ENCODE results near the gene ZNF592.

Gene ZNF592

GRCh38 chr15:84778194-84778593, 29.8 kb downstream of the ZNF592 start:
- no peaks in the 10 kb centered on the region for H3K9me3 ChIP-seq (ENCODE audit: low read depth, low read length)
- H3K9ac ChIP-seq (ENCODE audit: insufficient read length): no peak overlapping the region
- H3K4me3 ChIP-seq: no peak overlapping the region
- no peak for DNase-seq (ENCODE audit: low read depth, low spot score)
- TF ChIP-seq POLR2AphosphoS5 (IDR thresholded peaks at IDR 0.05; ENCODE audit: borderline replicate concordance, low read depth, low read length) (no peak), EZH2 (IDR thresholded peaks at IDR 0.05) (no peak), FOXP2 (optimal IDR thresholded peaks at IDR 0.05; ENCODE audit: control extremely low read depth, extremely low read length, insufficient read depth) (no peak)
- H3K27ac ChIP-seq: no peak overlapping the region
- peaks cover 24% of the 10 kb centered on the region for H3K36me3 ChIP-seq (ENCODE audit: insufficient read depth, low read length)

DNA sequence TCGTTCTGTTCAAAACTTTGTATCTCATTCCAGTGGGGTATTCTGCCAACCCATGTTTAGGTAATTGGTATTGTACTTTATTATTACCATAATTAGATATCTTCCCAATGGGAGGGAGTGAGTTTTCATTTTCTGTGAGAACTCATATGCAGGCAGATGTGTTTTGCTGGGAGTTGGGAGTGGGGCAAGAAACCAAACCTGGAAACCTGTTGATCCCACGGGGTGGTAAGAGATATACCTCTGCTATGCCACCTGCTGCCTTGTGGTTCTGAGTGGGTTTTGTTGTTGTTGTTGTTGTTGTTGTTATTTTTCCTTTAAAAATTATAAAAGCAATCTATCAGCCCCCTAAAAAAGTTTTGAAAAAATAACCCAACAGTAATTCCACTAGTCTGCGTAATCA, 32.1 kb downstream of the ZNF592 start:
- Histone ChIP-seq H3K27ac (no peak overlapping the region), H3K9ac (ENCODE audit: insufficient read length) (no peak overlapping the region), H3K4me3 (no peak overlapping the region), H3K9me3 (ENCODE audit: low read depth, low read length) (no peaks in the 10 kb centered on the region), H3K36me3 (ENCODE audit: insufficient read depth, low read length) (peaks cover 40% of the 10 kb centered on the region)
- DNase-seq (ENCODE audit: low read depth, low spot score): no peak
- TF ChIP-seq POLR2AphosphoS5 (IDR thresholded peaks at IDR 0.05; ENCODE audit: borderline replicate concordance, low read depth, low read length): no peak
- no peak for TF ChIP-seq EZH2 (IDR thresholded peaks at IDR 0.05)
- TF ChIP-seq FOXP2 (optimal IDR thresholded peaks at IDR 0.05; ENCODE audit: control extremely low read depth, extremely low read length, insufficient read depth): no peak

- no peak overlapping the region for H3K27ac ChIP-seq
- no peak for DNase-seq (ENCODE audit: low read depth, low spot score)
- peaks cover 40% of the 10 kb centered on the region for H3K36me3 ChIP-seq (ENCODE audit: insufficient read depth, low read length)
These were observed 33.1 kb downstream of the ZNF592 start for GRCh38 chr15:84781495-84781894.

DNA sequence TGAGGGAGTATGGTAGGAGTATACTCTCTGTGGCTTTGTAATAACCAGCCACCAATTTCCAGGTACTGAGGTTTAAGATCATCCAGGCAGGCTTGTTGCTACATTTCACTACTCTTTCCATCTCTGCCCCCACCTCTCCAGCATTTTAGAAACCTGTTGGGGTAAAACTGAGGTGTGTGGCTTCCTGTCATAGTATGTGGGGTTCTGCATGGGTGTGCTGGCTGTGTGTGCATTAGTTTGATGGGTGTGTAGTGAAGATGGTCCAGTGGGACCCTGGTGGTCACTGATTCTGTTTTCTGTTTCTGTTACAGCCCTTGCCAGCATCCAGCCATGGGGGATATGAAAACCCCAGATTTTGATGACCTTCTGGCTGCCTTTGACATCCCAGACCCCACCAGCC, 34.0 kb downstream of the ZNF592 start:
- Histone ChIP-seq H3K36me3 (ENCODE audit: insufficient read depth, low read length) (peaks cover 41% of the 10 kb centered on the region), H3K9me3 (ENCODE audit: low read depth, low read length) (no peaks in the 10 kb centered on the region), H3K4me3 (no peak overlapping the region), H3K9ac (ENCODE audit: insufficient read length) (no peak overlapping the region), H3K27ac (no peak overlapping the region)
- no peak for TF ChIP-seq FOXP2 (optimal IDR thresholded peaks at IDR 0.05; ENCODE audit: control extremely low read depth, extremely low read length, insufficient read depth)
- TF ChIP-seq POLR2AphosphoS5 (IDR thresholded peaks at IDR 0.05; ENCODE audit: borderline replicate concordance, low read depth, low read length): no peak
- TF ChIP-seq EZH2 (IDR thresholded peaks at IDR 0.05): no peak
- no peak for DNase-seq (ENCODE audit: low read depth, low spot score)

More at GRCh38 chr15:84781495-84781894, 33.1 kb downstream of the ZNF592 start:
- Histone ChIP-seq H3K9ac (ENCODE audit: insufficient read length) (no peak overlapping the region), H3K4me3 (no peak overlapping the region), H3K9me3 (ENCODE audit: low read depth, low read length) (no peaks in the 10 kb centered on the region)
- no peak for TF ChIP-seq EZH2 (IDR thresholded peaks at IDR 0.05)
- TF ChIP-seq POLR2AphosphoS5 (IDR thresholded peaks at IDR 0.05; ENCODE audit: borderline replicate concordance, low read depth, low read length): no peak
- no peak for TF ChIP-seq FOXP2 (optimal IDR thresholded peaks at IDR 0.05; ENCODE audit: control extremely low read depth, extremely low read length, insufficient read depth)

- no peak for DNase-seq (ENCODE audit: low read depth, low spot score)
- Histone ChIP-seq H3K9ac (ENCODE audit: insufficient read length) (no peak overlapping the region), H3K4me3 (no peak overlapping the region), H3K36me3 (ENCODE audit: insufficient read depth, low read length) (peaks cover 50% of the 10 kb centered on the region), H3K27ac (no peak overlapping the region), H3K9me3 (ENCODE audit: low read depth, low read length) (no peaks in the 10 kb centered on the region)
- no peak for TF ChIP-seq POLR2AphosphoS5 (IDR thresholded peaks at IDR 0.05; ENCODE audit: borderline replicate concordance, low read depth, low read length)
- TF ChIP-seq EZH2 (IDR thresholded peaks at IDR 0.05): no peak
- TF ChIP-seq FOXP2 (optimal IDR thresholded peaks at IDR 0.05; ENCODE audit: control extremely low read depth, extremely low read length, insufficient read depth): no peak
These were observed 35.3 kb downstream of the ZNF592 start for GRCh38 chr15:84783493-84784251.

DNA sequence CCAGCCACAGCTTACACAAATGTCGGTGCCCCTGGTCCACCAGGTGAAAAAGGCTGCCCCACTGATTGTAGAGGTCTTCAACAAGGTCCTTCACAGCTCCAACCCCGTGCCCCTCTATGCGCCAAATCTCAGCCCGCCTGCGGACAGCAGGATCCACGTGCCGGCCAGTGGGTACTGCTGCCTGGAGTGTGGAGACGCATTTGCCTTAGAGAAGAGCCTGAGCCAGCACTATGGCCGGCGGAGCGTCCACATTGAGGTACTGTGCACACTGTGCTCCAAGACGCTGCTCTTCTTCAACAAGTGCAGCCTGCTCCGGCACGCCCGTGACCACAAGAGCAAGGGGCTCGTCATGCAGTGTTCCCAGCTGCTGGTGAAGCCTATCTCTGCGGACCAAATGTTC, 35.9 kb downstream of the ZNF592 start:
- Histone ChIP-seq H3K27ac (no peak overlapping the region), H3K9me3 (ENCODE audit: low read depth, low read length) (no peaks in the 10 kb centered on the region), H3K36me3 (ENCODE audit: insufficient read depth, low read length) (peaks cover 52% of the 10 kb centered on the region), H3K4me3 (no peak overlapping the region), H3K9ac (ENCODE audit: insufficient read length) (no peak overlapping the region)
- DNase-seq (ENCODE audit: low read depth, low spot score): no peak
- TF ChIP-seq FOXP2 (optimal IDR thresholded peaks at IDR 0.05; ENCODE audit: control extremely low read depth, extremely low read length, insufficient read depth): no peak
- TF ChIP-seq EZH2 (IDR thresholded peaks at IDR 0.05): no peak
- no peak for TF ChIP-seq POLR2AphosphoS5 (IDR thresholded peaks at IDR 0.05; ENCODE audit: borderline replicate concordance, low read depth, low read length)

- no peaks in the 10 kb centered on the region for H3K9me3 ChIP-seq (ENCODE audit: low read depth, low read length)
- DNase-seq (ENCODE audit: low read depth, low spot score): no peak
- no peak overlapping the region for H3K27ac ChIP-seq
- H3K36me3 ChIP-seq (ENCODE audit: insufficient read depth, low read length): peaks cover 52% of the 10 kb centered on the region
- H3K4me3 ChIP-seq: no peak overlapping the region
- no peak overlapping the region for H3K9ac ChIP-seq (ENCODE audit: insufficient read length)
- TF ChIP-seq FOXP2 (optimal IDR thresholded peaks at IDR 0.05; ENCODE audit: control extremely low read depth, extremely low read length, insufficient read depth) (no peak), EZH2 (IDR thresholded peaks at IDR 0.05) (no peak), POLR2AphosphoS5 (IDR thresholded peaks at IDR 0.05; ENCODE audit: borderline replicate concordance, low read depth, low read length) (no peak)
These were observed 36.7 kb downstream of the ZNF592 start for GRCh38 chr15:84785053-84785452.

DNA sequence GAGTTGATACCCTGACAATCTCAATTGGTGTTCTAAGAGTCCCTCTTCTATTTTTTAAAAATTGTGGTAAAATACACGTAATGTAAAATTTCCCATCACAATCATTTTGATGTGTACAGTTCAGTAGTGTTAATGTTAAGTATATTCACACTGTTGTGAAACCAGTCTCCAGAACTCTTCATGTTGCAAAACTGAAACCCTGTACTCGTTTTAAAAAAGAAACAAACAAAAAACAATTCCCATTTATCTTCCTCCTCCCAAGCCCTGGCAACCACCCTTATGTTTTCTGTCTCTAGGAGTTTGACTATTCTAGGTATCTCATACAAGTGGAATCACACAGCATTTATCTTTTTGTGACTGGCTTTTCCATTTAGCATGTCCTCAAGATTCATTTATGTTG, 40.1 kb downstream of the ZNF592 start:
- Histone ChIP-seq H3K9me3 (ENCODE audit: low read depth, low read length) (no peaks in the 10 kb centered on the region), H3K4me3 (no peak overlapping the region), H3K9ac (ENCODE audit: insufficient read length) (no peak overlapping the region), H3K27ac (no peak overlapping the region), H3K36me3 (ENCODE audit: insufficient read depth, low read length) (peaks cover 54% of the 10 kb centered on the region)
- no peak for TF ChIP-seq FOXP2 (optimal IDR thresholded peaks at IDR 0.05; ENCODE audit: control extremely low read depth, extremely low read length, insufficient read depth)
- no peak for TF ChIP-seq EZH2 (IDR thresholded peaks at IDR 0.05)
- TF ChIP-seq POLR2AphosphoS5 (IDR thresholded peaks at IDR 0.05; ENCODE audit: borderline replicate concordance, low read depth, low read length): no peak
- DNase-seq (ENCODE audit: low read depth, low spot score): no peak

Data from SK-N-MC (cell line).